ENCODE results near the gene CFAP54.
A peak's percentile ranks its signal among the peaks of the same experiment; 100 is the strongest.
"Not testable (repeated sequence)": the region's sequence is repeated elsewhere in the genome, so short reads cannot be mapped to it uniquely, and the experiment has no call there.

CFAP54 gene

DNA sequence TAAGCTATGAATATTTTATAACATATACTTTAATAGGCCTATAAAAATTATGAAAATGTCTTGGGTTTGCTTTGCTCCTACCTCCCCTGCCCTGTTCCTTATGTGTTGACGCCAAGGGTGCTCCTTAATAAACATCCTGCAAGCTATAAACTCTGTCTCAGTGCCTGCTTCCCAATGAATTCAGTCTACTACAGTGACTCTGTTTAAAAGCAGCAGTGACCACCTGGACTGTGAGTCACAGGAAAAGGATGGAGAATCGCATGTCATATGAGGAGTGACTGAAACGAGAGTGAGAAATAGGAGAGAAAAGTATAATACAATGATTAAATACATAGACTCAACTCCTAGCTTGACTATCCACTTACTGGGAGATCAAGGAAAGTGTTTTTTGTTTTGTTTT is 41.1 kb upstream of the CFAP54 start:
- TF ChIP-seq, protein P1, sequence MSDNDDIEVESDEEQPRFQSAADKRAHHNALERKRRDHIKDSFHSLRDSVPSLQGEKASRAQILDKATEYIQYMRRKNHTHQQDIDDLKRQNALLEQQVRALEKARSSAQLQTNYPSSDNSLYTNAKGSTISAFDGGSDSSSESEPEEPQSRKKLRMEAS (IDR thresholded peaks at IDR 0.05; ENCODE audit: low read depth, low read length), result no peak
- DNase-seq (ENCODE audit: low read depth), result no peak
- no peak overlapping the region for H3K4me3 ChIP-seq (ENCODE audit: low read depth, low read length)

DNA sequence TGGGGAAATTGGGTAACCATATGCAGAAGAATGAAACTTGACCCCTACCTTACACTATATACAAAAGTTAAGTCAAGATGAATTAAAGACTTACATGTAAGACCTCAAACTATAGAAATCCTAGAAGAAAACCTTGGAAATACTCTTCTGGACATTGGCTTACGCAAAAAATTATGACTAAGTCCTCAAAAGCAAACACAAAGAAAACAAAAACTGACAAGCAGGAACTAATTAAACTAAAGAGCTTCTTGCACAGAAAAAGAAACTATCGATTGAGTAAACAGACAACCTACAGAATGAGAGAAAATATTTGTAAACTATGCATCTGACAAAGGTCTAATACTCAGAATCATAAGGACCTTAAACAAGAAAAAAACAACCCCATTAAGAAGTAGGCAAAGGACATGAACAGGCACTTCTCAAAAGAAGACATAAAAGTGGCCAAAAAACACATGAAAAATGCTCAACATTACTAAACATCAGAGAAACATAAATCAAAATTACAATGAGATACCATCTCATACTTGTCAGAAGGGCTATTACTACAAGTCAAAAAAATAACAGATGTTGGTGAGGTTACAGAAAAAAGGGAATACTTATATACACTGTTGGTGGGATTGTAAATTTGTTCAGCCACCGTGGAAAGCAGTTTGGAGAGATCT is 37.0 kb upstream of the CFAP54 start:
- no peak for TF ChIP-seq MYC (IDR thresholded peaks at IDR 0.05; ENCODE audit: low read depth, low read length)
- TF ChIP-seq, protein P2, sequence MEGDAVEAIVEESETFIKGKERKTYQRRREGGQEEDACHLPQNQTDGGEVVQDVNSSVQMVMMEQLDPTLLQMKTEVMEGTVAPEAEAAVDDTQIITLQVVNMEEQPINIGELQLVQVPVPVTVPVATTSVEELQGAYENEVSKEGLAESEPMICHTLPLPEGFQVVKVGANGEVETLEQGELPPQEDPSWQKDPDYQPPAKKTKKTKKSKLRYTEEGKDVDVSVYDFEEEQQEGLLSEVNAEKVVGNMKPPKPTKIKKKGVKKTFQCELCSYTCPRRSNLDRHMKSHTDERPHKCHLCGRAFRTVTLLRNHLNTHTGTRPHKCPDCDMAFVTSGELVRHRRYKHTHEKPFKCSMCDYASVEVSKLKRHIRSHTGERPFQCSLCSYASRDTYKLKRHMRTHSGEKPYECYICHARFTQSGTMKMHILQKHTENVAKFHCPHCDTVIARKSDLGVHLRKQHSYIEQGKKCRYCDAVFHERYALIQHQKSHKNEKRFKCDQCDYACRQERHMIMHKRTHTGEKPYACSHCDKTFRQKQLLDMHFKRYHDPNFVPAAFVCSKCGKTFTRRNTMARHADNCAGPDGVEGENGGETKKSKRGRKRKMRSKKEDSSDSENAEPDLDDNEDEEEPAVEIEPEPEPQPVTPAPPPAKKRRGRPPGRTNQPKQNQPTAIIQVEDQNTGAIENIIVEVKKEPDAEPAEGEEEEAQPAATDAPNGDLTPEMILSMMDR (IDR thresholded peaks at IDR 0.05; ENCODE audit: low read depth, low read length), result no peak
- no peak for TF ChIP-seq POLR2A (IDR thresholded peaks at IDR 0.05; ENCODE audit: extremely low read depth, insufficient read length)
- TF ChIP-seq, protein P1 (IDR thresholded peaks at IDR 0.05; ENCODE audit: low read depth, low read length), result no peak
- H3K4me3 ChIP-seq (ENCODE audit: low read depth, low read length), result no peak overlapping the region
- DNase-seq (ENCODE audit: low read depth), result no peak

DNA sequence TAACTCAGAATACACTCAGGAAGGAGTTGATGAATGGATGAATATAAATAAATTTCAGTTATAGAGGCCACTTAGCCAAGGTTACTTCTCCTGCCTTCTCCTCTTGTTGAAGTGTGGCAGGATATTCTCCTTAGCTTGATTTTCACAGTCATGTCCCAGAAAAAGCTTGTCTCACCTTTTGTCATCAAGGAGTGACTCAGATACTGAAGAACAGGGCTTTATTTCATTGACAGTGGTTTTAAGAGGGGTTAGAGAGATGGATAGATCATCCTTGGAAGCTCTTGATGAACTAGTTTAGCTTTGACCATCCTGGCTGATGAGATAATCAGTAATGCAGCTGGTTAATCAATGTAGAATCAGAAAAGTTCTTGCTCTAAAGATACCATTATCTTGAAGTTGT is 35.0 kb upstream of the CFAP54 start:
- DNase-seq (ENCODE audit: low read depth), result no peak
- no peak for TF ChIP-seq MYC (IDR thresholded peaks at IDR 0.05; ENCODE audit: low read depth, low read length)
- TF ChIP-seq, protein P2 (IDR thresholded peaks at IDR 0.05; ENCODE audit: low read depth, low read length), result no peak
- TF ChIP-seq, protein P1 (IDR thresholded peaks at IDR 0.05; ENCODE audit: low read depth, low read length), result no peak
- H3K4me3 ChIP-seq (ENCODE audit: low read depth, low read length), result no peak overlapping the region

DNA sequence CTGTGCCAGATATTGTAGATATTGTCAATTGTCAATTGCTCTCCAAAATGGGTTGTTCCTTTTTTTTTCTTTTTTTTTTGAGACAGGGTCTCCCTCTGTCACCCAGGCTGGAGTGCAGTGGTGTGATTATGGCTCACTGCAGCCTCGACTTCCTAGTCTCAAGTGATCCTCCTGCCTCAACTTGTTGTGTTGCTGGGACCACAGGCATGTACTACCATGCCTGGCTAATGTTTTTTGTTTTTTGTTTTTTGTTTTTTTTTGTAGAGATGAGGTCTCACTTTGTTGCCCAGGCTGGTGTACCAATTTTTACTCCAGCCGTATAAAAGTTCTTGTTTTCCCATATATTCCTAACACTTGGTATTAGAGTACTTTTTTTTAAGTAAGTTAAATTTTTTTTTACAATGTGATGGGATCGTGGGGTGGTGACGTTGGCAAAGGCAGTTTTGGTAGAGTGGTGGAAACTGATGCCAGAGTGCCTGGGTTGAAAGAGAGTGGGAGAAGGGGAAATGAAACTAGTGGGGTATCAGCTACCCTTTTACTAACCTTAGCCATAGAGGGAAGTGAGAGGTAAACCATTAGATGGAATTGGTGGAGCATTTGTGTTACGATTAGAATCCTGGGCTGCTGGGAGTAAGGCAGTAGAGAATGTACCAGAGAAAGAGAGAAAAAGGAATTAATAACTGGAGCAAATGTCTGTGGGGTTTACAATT is 33.0 kb upstream of the CFAP54 start:
- no peak for TF ChIP-seq MYC (IDR thresholded peaks at IDR 0.05; ENCODE audit: low read depth, low read length)
- TF ChIP-seq, protein P1 (IDR thresholded peaks at IDR 0.05; ENCODE audit: low read depth, low read length), result no peak
- no peak for TF ChIP-seq POLR2A (IDR thresholded peaks at IDR 0.05; ENCODE audit: extremely low read depth, insufficient read length)
- TF ChIP-seq, protein P2 (IDR thresholded peaks at IDR 0.05; ENCODE audit: low read depth, low read length), result no peak
- no peak overlapping the region for H3K4me3 ChIP-seq (ENCODE audit: low read depth, low read length)
- peak; percentile 24 for DNase-seq (ENCODE audit: low read depth)

DNA sequence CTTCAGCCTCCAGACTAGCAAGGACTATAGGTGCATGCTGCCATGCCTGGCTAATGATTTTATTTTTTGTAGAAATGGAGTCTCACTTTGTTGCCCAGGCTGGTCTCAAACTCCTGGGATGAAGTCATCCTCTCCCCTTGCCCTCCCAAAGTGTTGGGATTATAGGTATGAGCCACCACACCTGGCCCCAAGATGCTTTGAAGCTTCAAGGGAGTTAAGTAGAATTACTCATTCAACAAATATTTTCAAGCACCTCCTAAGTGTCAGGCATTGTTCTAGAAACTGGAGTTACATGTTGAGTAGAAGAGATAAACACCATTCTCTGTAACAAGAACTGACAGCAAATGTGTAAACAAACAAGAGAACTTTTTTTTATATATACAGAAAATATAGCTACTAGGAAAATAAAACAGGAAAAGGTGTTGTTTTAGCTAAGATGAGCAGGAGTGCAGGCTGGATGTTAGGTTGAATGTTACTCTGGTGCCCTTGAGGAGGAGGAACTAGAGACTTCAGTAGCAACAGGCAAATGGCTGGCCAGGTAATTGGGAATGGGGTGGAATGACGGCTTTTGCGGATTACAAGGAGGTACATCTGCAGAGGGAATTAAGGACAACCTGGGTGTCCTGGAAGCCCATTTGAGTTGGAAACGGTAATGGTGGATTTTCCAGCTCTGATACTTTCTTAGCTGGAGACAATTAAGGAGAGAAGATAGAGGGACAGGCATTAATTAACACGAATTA is 32.0 kb upstream of the CFAP54 start:
- DNase-seq (ENCODE audit: low read depth), result no peak
- no peak overlapping the region for H3K4me3 ChIP-seq (ENCODE audit: low read depth, low read length)
- TF ChIP-seq, protein P1 (IDR thresholded peaks at IDR 0.05; ENCODE audit: low read depth, low read length), result no peak
- TF ChIP-seq MYC (IDR thresholded peaks at IDR 0.05; ENCODE audit: low read depth, low read length), result no peak
- TF ChIP-seq POLR2A (IDR thresholded peaks at IDR 0.05; ENCODE audit: extremely low read depth, insufficient read length), result no peak
- TF ChIP-seq, protein P2 (IDR thresholded peaks at IDR 0.05; ENCODE audit: low read depth, low read length), result no peak

DNA sequence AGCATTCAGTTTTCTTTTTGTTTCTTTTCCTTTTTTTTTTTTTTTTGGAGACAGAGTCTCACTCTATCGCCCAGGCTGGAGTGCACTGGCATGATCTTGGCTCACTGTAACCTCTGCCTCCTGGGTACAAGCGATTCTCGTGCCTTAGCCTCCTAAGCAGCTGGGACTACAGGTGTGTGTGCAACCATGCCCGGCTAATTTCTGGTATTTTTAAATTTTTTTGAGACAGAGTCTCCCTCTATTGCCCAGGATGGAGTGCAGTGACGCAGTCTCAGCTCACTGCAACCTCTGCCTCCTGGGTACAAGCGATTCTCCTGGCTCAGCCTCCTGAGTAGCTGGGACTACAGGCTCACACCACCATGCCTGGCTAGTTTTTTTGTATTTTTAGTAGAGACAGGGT is 30.1 kb upstream of the CFAP54 start:
- not testable (repeated sequence) for H3K4me3 ChIP-seq (ENCODE audit: low read depth, low read length); DNase-seq (ENCODE audit: low read depth)
